ENCODE data around the gene RYR2.
"Not testable (repeated sequence)": the region's sequence is repeated elsewhere in the genome, so short reads cannot be mapped to it uniquely, and the experiment has no call there.

RYR2 gene

GRCh38 chr1:237820634-237821033 is 778.6 kb downstream of the RYR2 start:
- not testable (repeated sequence) for DNase-seq

GRCh38 chr1:237832858-237833257 is 790.9 kb downstream of the RYR2 start:
- DNase-seq, result no peak

- no peak for DNase-seq
Observed at GRCh38 chr1:237834048-237834447, 792.1 kb downstream of the RYR2 start.

DNA sequence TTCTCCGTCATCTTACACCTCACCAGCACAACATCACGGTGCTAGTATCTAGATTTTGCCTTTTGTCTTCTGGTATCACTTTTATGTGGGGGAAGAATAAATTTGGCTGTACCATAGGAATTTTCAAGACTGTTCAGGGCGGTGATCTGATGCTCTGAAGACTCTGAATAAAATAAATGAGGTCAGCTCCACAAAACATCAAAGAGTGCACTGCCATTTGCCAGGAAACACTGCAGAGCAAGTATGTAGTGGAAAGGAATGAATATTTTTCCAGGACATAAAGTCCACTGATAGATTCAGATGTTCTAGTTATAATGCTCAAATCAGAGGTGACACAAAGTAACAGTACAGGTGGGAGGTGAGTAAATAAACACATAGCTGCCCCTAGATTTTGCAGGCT is 792.5 kb downstream of the RYR2 start:
- DNase-seq, result no peak

- no peak for DNase-seq
Observed at GRCh38 chr1:237838320-237838719, 796.3 kb downstream of the RYR2 start.

GRCh38 chr1:237838904-237839534 is 797.0 kb downstream of the RYR2 start:
- no peak for DNase-seq

DNA sequence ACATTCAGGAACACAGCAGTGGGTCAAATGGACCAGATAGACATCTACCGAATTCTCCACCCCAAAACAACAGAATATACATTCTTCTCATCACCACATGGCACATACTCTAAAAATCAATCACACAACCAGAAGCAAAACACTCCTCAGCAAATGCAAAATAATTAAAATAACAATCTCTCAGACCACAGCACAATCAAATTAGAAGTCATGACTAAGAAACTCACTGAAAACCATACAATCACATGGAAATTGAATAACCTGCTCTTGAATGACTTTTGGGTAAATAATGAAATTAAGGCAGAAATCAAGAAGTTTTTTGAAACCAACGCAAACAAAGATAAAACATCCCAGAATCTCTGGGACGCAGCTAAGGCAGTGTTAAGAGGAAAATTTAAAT is 799.5 kb downstream of the RYR2 start:
- no peak for DNase-seq

GRCh38 chr1:237843516-237843915 is 801.5 kb downstream of the RYR2 start:
- not testable (repeated sequence) for DNase-seq

- DNase-seq, result peak in 1 of 2 experiments; percentile 27
Observed at GRCh38 chr1:237851210-237851845, 809.3 kb downstream of the RYR2 start.

GRCh38 chr1:237852342-237852741 is 810.4 kb downstream of the RYR2 start:
- no peak for DNase-seq

- no peak for DNase-seq
Observed at GRCh38 chr1:237857455-237857854, 815.5 kb downstream of the RYR2 start.

DNA sequence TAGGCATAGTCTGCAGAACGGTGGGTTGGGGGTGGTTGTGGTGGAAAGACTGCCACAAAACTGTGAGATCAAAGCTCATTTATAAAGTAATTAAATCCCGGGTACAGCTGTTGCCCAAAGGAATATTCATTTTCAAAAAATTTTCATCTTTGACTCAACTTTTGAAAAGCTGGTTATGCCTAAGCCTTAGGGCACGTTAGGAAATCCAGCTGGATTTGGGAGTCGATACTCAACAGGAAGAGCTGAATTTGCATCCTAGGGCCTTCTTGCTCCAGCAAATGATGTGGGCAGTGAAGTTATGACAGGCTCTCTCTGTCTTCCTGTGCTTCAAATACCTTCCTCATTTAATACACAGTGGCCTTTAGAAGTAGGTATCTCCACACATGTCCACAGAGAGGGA is 817.0 kb downstream of the RYR2 start:
- no peak for DNase-seq

DNA sequence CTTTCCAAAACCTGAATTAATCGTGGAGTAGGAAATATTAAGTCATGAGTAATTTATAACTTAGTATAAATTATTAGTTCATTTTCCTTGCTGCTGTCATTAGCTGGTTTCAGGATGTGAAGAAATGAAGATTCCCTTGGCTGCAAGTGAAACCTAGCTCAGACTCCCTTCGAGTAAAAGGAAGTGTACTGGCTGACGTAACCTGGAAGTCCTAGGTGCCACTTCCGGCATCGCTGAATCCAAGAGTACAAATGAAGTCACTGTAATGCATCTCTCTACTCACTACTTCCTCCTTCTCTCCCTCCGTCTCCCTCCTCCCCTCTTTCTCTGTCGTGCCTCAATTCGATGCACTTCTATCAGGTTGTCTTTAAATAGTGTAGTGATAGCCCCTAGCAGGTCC is 820.0 kb downstream of the RYR2 start:
- no peak for DNase-seq

GRCh38 chr1:237863234-237863633 is 821.2 kb downstream of the RYR2 start:
- no peak for DNase-seq

DNA sequence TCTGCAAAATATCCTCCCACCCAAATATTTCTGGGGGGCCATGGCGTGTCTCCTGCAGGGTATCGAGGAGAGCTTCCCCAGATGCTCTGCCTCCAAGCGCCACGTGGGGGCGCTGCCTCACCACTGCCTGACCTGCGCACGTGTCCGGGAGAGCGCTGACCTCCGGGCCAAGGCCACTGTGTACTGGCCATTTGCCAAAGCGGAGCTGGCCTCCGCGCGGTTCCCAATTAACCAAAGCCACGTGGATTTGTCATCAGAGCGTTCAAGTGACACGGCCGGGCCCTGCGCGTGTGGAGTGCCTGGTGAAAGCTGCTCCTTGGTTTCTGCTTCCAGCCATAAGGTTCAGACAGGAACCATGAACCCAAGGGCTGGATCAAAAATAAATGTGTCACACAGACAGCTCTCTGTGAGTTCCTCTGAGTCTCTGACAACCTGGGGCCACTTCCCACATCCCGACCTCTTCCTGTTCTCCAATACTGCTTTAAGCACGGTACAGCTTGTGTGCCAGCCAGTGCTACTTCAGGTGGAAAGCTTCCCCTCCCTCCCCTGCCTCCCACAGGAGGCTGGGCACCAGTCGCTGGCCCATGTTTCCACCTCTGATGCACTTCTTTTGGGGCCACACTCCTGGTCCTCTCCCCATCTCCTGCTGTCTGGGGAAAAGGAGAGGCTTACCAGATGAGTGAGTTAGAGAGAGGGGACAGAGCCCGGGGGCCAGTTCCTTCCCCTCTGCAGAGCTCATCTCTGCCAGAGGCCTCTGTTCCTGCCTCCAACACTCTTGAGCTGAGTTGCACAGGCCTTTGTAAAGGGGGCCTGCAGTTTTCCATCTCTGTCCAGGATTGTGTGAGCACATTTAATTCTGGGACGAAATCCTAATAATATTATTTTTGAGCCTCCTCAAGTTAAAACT is 822.6 kb downstream of the RYR2 start:
- peak; percentile 39 to 41 for DNase-seq

- DNase-seq, result no peak
Observed at GRCh38 chr1:237867380-237867888, 825.5 kb downstream of the RYR2 start.

- DNase-seq, result no peak
Observed at GRCh38 chr1:237868817-237869600, 827.0 kb downstream of the RYR2 start.

- peak in 1 of 2 experiments; percentile 17 for DNase-seq
Observed at GRCh38 chr1:237873487-237874211, 831.7 kb downstream of the RYR2 start.

GRCh38 chr1:237875291-237875690 is 833.3 kb downstream of the RYR2 start:
- DNase-seq, result no peak

- DNase-seq, result no peak
Observed at GRCh38 chr1:237877631-237878030, 835.6 kb downstream of the RYR2 start.

DNA sequence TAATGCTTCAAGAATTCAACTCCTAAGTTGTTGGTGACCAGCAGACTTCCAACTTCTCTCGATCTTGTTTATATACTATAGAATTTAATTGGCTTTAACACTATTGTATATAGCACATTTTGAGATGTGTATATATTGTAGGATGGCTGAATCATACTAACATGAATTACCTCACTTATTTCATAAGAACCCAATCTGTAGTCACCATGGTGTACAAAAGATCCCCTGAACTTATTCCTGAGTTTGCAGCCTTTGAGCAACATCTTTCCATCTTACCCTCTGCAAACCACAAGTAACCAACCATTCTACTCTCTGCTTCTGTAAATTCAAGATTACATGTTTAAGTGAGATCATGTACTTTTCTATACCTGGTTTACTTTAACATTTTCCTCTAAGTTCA is 836.4 kb downstream of the RYR2 start:
- no peak for DNase-seq

DNA sequence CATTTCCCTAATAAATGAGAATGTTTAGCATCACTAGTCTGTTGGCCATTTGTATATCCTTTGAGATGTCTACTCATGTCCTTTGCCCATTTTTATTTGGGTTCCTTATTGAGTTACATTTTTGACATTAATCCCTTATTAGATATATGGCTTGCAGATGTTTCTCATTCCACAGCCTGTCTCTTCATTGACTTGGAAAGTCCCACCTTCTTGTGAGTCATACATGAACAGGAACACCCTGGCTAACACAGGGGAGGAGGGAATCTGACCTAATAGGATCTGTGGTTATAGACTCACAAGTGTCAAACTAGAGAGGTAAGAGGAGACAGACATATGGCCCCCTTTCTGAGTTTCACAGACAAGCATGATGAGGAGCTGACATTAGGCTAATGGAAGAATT is 837.2 kb downstream of the RYR2 start:
- no peak for DNase-seq

All from activated T-cell treated with anti-CD3 and anti-CD28 coated beads, Interleukin-2, amount 50 U/mL, for 48 hours (primary cell).